Parathyroid adenoma (tissue), 2 donors: ENCODE measurements around the gene ASAP2.

Experiments used
- H2AFZ ChIP-seq: fragments of 300-600 bp; sonication (generic); one replicate; pipeline ENCODE4 v1.7.0; 2017; ENCODE audit warnings: antibody characterized with exemption, mild to moderate bottlenecking
- H3K27ac ChIP-seq: fragments of 300-600 bp; sonication (generic); one replicate; pipeline ENCODE4 v1.7.0; 2017
- H3K27me3 ChIP-seq: fragments of 300-600 bp; sonication (generic); one replicate; pipeline ENCODE4 v1.7.0; 2017; ENCODE audit warnings: low read length; ENCODE audit not compliant: control insufficient read depth, insufficient read depth
- H3K36me3 ChIP-seq: fragments of 300-600 bp; sonication (generic); one replicate; pipeline ENCODE4 v1.7.0; 2017; ENCODE audit warnings: low read length; ENCODE audit not compliant: control insufficient read depth, insufficient read depth
- H3K4me1 ChIP-seq: fragments of 300-600 bp; sonication (generic); one replicate; pipeline ENCODE4 v1.7.0; 2017; ENCODE audit warnings: control low read depth
- H3K4me2 ChIP-seq: fragments of 300-600 bp; sonication (generic); one replicate; pipeline ENCODE4 v1.7.0; 2017; ENCODE audit warnings: low read length
- H3K4me3 ChIP-seq: fragments of 300-600 bp; sonication (generic); one replicate; pipeline ENCODE4 v1.7.0; 2017; ENCODE audit warnings: low read depth, low read length
- H3K79me2 ChIP-seq: fragments of 300-600 bp; sonication (generic); one replicate; pipeline ENCODE4 v1.7.0; 2017; ENCODE audit warnings: control low read depth
- H3K9ac ChIP-seq: fragments of 300-600 bp; sonication (generic); one replicate; pipeline ENCODE4 v1.7.0; 2017; ENCODE audit warnings: mild to moderate bottlenecking
- H3K9me3 ChIP-seq: fragments of 300-600 bp; sonication (generic); one replicate; pipeline ENCODE4 v1.7.0; 2017; ENCODE audit warnings: low read length; ENCODE audit not compliant: control insufficient read depth
- TF ChIP-seq, protein P1 (sequence below): fragments of 300-600 bp; sonication (generic); IDR thresholded peaks from one replicate; pipeline ENCODE4 v1.7.0; 2017; ENCODE audit warnings: antibody characterized with exemption, mild to moderate bottlenecking
- donor health status: primary hyperparathyroidism.

Gene ASAP2

GRCh38 chr2:9358846-9359245 lies 152.2 kb downstream of the ASAP2 start:
- Histone ChIP-seq H2AFZ (no peak overlapping the region), H3K27me3 (no peaks in the 10 kb centered on the region), H3K4me3 (no peak overlapping the region), H3K27ac (no peak overlapping the region), H3K4me1 (no peaks in the 10 kb centered on the region), H3K9ac (no peak overlapping the region), H3K4me2 (no peak overlapping the region), H3K36me3 (no peaks in the 10 kb centered on the region), H3K9me3 (no peaks in the 10 kb centered on the region), H3K79me2 (no peaks in the 10 kb centered on the region)
- TF ChIP-seq, protein P1, sequence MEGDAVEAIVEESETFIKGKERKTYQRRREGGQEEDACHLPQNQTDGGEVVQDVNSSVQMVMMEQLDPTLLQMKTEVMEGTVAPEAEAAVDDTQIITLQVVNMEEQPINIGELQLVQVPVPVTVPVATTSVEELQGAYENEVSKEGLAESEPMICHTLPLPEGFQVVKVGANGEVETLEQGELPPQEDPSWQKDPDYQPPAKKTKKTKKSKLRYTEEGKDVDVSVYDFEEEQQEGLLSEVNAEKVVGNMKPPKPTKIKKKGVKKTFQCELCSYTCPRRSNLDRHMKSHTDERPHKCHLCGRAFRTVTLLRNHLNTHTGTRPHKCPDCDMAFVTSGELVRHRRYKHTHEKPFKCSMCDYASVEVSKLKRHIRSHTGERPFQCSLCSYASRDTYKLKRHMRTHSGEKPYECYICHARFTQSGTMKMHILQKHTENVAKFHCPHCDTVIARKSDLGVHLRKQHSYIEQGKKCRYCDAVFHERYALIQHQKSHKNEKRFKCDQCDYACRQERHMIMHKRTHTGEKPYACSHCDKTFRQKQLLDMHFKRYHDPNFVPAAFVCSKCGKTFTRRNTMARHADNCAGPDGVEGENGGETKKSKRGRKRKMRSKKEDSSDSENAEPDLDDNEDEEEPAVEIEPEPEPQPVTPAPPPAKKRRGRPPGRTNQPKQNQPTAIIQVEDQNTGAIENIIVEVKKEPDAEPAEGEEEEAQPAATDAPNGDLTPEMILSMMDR = no peak

DNA sequence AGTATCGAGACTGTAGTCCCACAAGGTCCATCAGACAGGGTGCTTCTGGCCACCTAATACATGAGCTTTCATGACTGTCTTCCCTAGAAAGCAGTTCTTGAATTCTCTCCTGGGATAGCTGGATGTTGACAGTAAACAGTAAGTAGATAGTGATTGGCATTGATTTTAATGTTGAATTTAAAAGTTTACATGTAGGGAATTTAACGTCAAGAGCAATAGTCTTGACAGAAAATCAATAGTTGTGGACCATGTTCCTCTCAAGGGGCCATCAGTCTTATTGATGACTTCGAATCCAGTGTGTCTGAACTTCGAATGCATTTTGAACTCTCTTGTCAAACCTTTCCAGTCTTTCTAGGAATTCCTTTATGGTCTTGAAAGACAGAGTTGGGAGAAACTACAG lies 152.9 kb downstream of the ASAP2 start:
- H3K36me3 ChIP-seq = no peaks in the 10 kb centered on the region
- H3K27me3 ChIP-seq = no peaks in the 10 kb centered on the region
- TF ChIP-seq, protein P1 = no peak

GRCh38 chr2:9360110-9360509 lies 153.5 kb downstream of the ASAP2 start:
- no peak overlapping the region for H3K4me2 ChIP-seq
- H3K27me3 ChIP-seq = no peaks in the 10 kb centered on the region
- no peaks in the 10 kb centered on the region for H3K36me3 ChIP-seq
- H3K27ac ChIP-seq = no peak overlapping the region
- no peaks in the 10 kb centered on the region for H3K79me2 ChIP-seq
- no peaks in the 10 kb centered on the region for H3K4me1 ChIP-seq
- no peak overlapping the region for H2AFZ ChIP-seq
- no peaks in the 10 kb centered on the region for H3K9me3 ChIP-seq
- no peak overlapping the region for H3K4me3 ChIP-seq
- TF ChIP-seq, protein P1 = no peak
- H3K9ac ChIP-seq = no peak overlapping the region

More for the DNA sequence above, 152.9 kb downstream of the ASAP2 start:
- Histone ChIP-seq H2AFZ (no peak overlapping the region), H3K4me1 (no peaks in the 10 kb centered on the region), H3K9me3 (no peaks in the 10 kb centered on the region), H3K27ac (no peak overlapping the region), H3K9ac (no peak overlapping the region), H3K4me3 (no peak overlapping the region), H3K4me2 (no peak overlapping the region), H3K79me2 (no peaks in the 10 kb centered on the region)

DNA sequence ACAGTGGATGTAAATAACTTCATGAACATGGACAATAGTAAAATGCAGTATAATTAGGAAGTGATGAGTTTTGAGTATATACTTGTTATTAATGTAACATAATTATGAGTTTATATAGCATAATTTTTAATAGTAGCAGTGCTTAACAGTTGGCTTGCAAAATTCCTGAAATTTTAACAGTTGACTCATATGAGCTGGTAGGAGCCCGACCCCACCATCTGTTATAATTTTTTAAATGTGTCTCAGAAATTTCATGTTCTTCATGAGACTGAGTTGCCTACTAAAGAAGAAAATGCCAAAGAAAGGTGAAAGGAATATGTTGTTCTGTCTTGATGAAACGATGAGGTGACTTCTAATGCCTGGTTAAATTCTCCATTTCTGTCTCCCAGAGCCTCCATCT lies 154.1 kb downstream of the ASAP2 start:
- no peak overlapping the region for H3K4me2 ChIP-seq
- no peak overlapping the region for H3K27ac ChIP-seq
- H2AFZ ChIP-seq = no peak overlapping the region
- H3K9ac ChIP-seq = no peak overlapping the region
- H3K27me3 ChIP-seq = no peaks in the 10 kb centered on the region
- no peaks in the 10 kb centered on the region for H3K4me1 ChIP-seq
- H3K36me3 ChIP-seq = no peaks in the 10 kb centered on the region
- TF ChIP-seq, protein P1 = no peak
- H3K79me2 ChIP-seq = no peaks in the 10 kb centered on the region
- H3K4me3 ChIP-seq = no peak overlapping the region
- no peaks in the 10 kb centered on the region for H3K9me3 ChIP-seq

DNA sequence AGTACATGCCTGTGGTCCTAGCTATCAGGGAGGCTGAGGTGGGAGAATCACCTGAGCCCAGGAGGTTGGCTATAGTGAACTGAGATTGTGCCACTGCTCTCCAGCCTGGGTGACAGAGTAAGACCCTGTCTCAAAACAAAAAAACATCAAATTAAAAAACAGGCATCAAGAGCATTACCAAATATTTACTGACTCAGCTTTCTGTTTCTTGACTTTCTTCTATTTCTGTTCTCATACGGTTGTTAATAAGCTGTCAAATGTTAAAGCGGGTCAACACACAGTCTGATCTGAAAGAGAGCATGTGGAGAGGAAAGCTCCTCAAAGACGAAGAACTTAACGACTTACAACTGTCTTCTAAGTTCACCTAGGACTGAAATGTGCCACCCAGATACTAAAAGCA lies 157.8 kb downstream of the ASAP2 start:
- Histone ChIP-seq H3K4me2 (no peak overlapping the region), H3K27ac (no peak overlapping the region), H3K9ac (no peak overlapping the region), H3K79me2 (no peaks in the 10 kb centered on the region), H3K36me3 (no peaks in the 10 kb centered on the region), H3K4me3 (no peak overlapping the region), H3K4me1 (no peaks in the 10 kb centered on the region), H2AFZ (no peak overlapping the region), H3K27me3 (no peaks in the 10 kb centered on the region), H3K9me3 (no peaks in the 10 kb centered on the region)
- TF ChIP-seq, protein P1 = no peak
